H1 (cell line): Measurements from ENCODE around the gene ZNF771. TPM values are rescaled to one million over a fixed set of nuclear protein-coding genes. Genes with fewer than 3 reads are reported as not detected.

ENCODE experiments used
- BACH1 ChIP-seq: IDR thresholded peaks from 2 replicates; pipeline ENCODE4 v1.6.1; 2012; ENCODE audit warnings: low read length, improper control_type of control experiment
- EZH2 ChIP-seq: fragments of 200-600 bp; sonication (generic); IDR thresholded peaks from 2 replicates; pipeline ENCODE4 v1.7.1; 2012; ENCODE audit warnings: low read depth, mild to moderate bottlenecking, moderate library complexity, low read length, inconsistent platforms; ENCODE audit not compliant: severe bottlenecking
- FOSL1 ChIP-seq: IDR thresholded peaks from 2 replicates; pipeline ENCODE4 v1.6.1; 2011; ENCODE audit warnings: mild to moderate bottlenecking, low read depth, low read length, moderate library complexity; ENCODE audit not compliant: insufficient read depth
- GABPA ChIP-seq: IDR thresholded peaks from 2 replicates; pipeline ENCODE4 v1.6.1; 2011; ENCODE audit warnings: mild to moderate bottlenecking, low read length, moderate library complexity, borderline replicate concordance; ENCODE audit not compliant: insufficient read depth
- HDAC2 ChIP-seq, 2 experiments: fragments of 300-600 bp in 1 of 2; sonication (generic) in 1 of 2; IDR thresholded peaks; 2 replicates each; pipeline ENCODE4 v1.6.1; 2011 to 2012; ENCODE audit warnings: low read depth in 2 of 2, low read length in 2 of 2, mild to moderate bottlenecking in 2 of 2, moderate library complexity in 2 of 2, borderline replicate concordance in 1 of 2, inconsistent platforms in 1 of 2
- HDAC6 ChIP-seq: IDR thresholded peaks from one replicate; pipeline ENCODE4 v1.7.1; 2012; ENCODE audit warnings: low read depth, mild to moderate bottlenecking, inconsistent platforms, low read length, moderate library complexity
- JUND ChIP-seq: IDR thresholded peaks from 2 replicates; pipeline ENCODE4 v1.6.1; 2011; ENCODE audit warnings: mild to moderate bottlenecking, improper control_type of control experiment, low read length
- KDM1A ChIP-seq: fragments of 200-600, 300-600 bp; sonication (generic); IDR thresholded peaks from 2 replicates; pipeline ENCODE4 v1.7.1; 2016; ENCODE audit warnings: mild to moderate bottlenecking, low read length, borderline replicate concordance
- KDM4A ChIP-seq: IDR thresholded peaks from one replicate; pipeline ENCODE4 v1.7.1; 2012; ENCODE audit warnings: low read depth, mild to moderate bottlenecking, moderate library complexity, low read length, inconsistent platforms; ENCODE audit not compliant: severe bottlenecking
- KDM5A ChIP-seq: fragments of 200-600 bp; IDR thresholded peaks from 2 replicates; pipeline ENCODE4 v1.7.1; 2012; ENCODE audit warnings: mild to moderate bottlenecking, low read length, inconsistent platforms, mixed read lengths
- NRF1 ChIP-seq: IDR thresholded peaks from 2 replicates; pipeline ENCODE4 v1.6.1; 2011; ENCODE audit warnings: mild to moderate bottlenecking, low read depth, low read length, improper control_type of control experiment
- POLR2AphosphoS5 ChIP-seq: IDR thresholded peaks from 2 replicates; pipeline ENCODE4 v1.6.1; 2011; ENCODE audit warnings: low read depth, low read length
- RBBP5 ChIP-seq: IDR thresholded peaks from 2 replicates; pipeline ENCODE4 v1.7.1; 2012; ENCODE audit warnings: low read depth, mild to moderate bottlenecking, inconsistent platforms, low read length, moderate library complexity, borderline replicate concordance
- RFX5 ChIP-seq: IDR thresholded peaks from 2 replicates; pipeline ENCODE4 v1.6.1; 2011; ENCODE audit warnings: low read depth, low read length, improper control_type of control experiment, borderline replicate concordance
- RXRA ChIP-seq: IDR thresholded peaks from 2 replicates; pipeline ENCODE4 v1.6.1; 2011; ENCODE audit warnings: low read depth, mild to moderate bottlenecking, low read length, moderate library complexity; ENCODE audit not compliant: insufficient read depth
- SAP30 ChIP-seq: fragments of 300-600 bp; sonication (generic); IDR thresholded peaks from 2 replicates; pipeline ENCODE4 v1.7.1; 2012; ENCODE audit warnings: low read length, moderate library complexity, mild to moderate bottlenecking, inconsistent platforms; ENCODE audit not compliant: insufficient read depth, insufficient replicate concordance
- SIN3A ChIP-seq, 2 experiments: IDR thresholded peaks in 1 of 2; conservative IDR thresholded peaks in 1 of 2; 2 replicates each; pipeline ENCODE4 v1.6.1; 2011 to 2012; ENCODE audit warnings: low read length in 2 of 2, improper control_type of control experiment in 1 of 2, low read depth in 1 of 2, mild to moderate bottlenecking in 1 of 2
- SP1 ChIP-seq: IDR thresholded peaks from 2 replicates; pipeline ENCODE4 v1.6.1; 2011; ENCODE audit warnings: low read depth, low read length
- SP4 ChIP-seq: IDR thresholded peaks from 2 replicates; pipeline ENCODE4 v1.6.1; 2012; ENCODE audit warnings: low read length, inconsistent platforms
- SRF ChIP-seq: IDR thresholded peaks from 2 replicates; pipeline ENCODE4 v1.6.1; 2011; ENCODE audit warnings: mild to moderate bottlenecking, low read depth, low read length, moderate library complexity
- USF2 ChIP-seq: IDR thresholded peaks from 2 replicates; pipeline ENCODE4 v1.6.1; 2011; ENCODE audit warnings: low read length, improper control_type of control experiment
- polyA plus RNA-seq, 7 experiments: library from polyadenylated mRNA; depleted of rRNA in 3 of 7; stranded (reverse) in 5 of 7; unstranded in 2 of 7; fragments of >200 nt in 5 of 7; fragments of 200-250 nt in 2 of 7; gene quantifications; 1 replicate in 5 of 7; 2 replicates in 1 of 7; 4 replicates in 1 of 7; pipeline versions ENCODE4 v1.2.1 to v1.2.3, GENCODE V29; 2011 to 2013; ENCODE audit warnings: missing spikeins in 2 of 7, mixed read lengths in 2 of 7
- total RNA-seq: library from RNA; stranded (reverse); fragmentation: NEBNext Ultra II Directional; extraction: Animal tissue kit (Norgen Biotek cat#: 25700); gene quantifications from 2 replicates; pipeline ENCODE4 v1.2.1, GENCODE V29; 2021

ZNF771 gene
- total and polyA plus RNA-seq, 2 of the 8 experiments (the other 6 are each of a cell fraction or from before 2014, with no cell fraction given), result 10.6 to 15.7 TPM

- TF ChIP-seq JUND (no peak), KDM4A (no peak), KDM5A (no peak), GABPA (no peak), NRF1 (peak; percentile 89), EZH2 (no peak), SP1 (peak; percentile 98), SAP30 (no peak), KDM1A (no peak), HDAC2 (IDR thresholded peaks at IDR 0.05; ENCODE audit: borderline replicate concordance in 1 of 2, low read depth in 2 of 2, low read length in 2 of 2) (no peak), RBBP5 (no peak), RFX5 (no peak), USF2 (no peak), POLR2AphosphoS5 (no peak), BACH1 (no peak), SIN3A (conservative IDR thresholded peaks at IDR 0.05 in 1 of 2, IDR thresholded peaks at IDR 0.05 in 1 of 2; ENCODE audit: low read depth in 1 of 2, low read length in 2 of 2) (peak; percentile 76 to 96; a peak in 2 of 4 replicates), HDAC6 (no peak), RXRA (no peak), SP4 (no peak; the same call in 1 of the 2 replicates), SRF (peak; percentile 76), FOSL1 (no peak)
Observed at GRCh38 chr16:30370456-30371247, 36.8 kb upstream of the ZNF771 start, which contains the start of gene TBC1D10B (continued).
